Progenitor cell of endocrine pancreas (in vitro differentiated cells): ENCODE results near the gene GSX1. TPM values are rescaled to one million over a fixed set of nuclear protein-coding genes. Genes with fewer than 3 reads are reported as not detected.

ENCODE experiments used
- DNase-seq: peaks from one replicate; pipeline ENCODE4 v3.0.0; 2021; ENCODE audit warnings: low spot score; ENCODE audit not compliant: unreplicated experiment
- H3K27ac Mint-ChIP-seq: 2 replicates; pipeline ENCODE4 v1.8.0; 2021; ENCODE audit warnings: mild to moderate bottlenecking, moderate library complexity, mixed read lengths
- H3K27me3 Mint-ChIP-seq: 2 replicates; pipeline ENCODE4 v1.8.0; 2021; ENCODE audit warnings: mixed read lengths
- H3K36me3 Mint-ChIP-seq: 2 replicates; pipeline ENCODE4 v1.8.0; 2022; ENCODE audit warnings: mixed read lengths; ENCODE audit not compliant: insufficient read depth
- H3K4me1 Mint-ChIP-seq: 2 replicates; pipeline ENCODE4 v1.8.0; 2021; ENCODE audit warnings: low read depth, mixed read lengths
- H3K4me3 Mint-ChIP-seq: 2 replicates; pipeline ENCODE4 v1.8.0; 2021; ENCODE audit warnings: low read depth, mild to moderate bottlenecking, moderate library complexity, mixed read lengths
- H3K9me3 Mint-ChIP-seq: 2 replicates; pipeline ENCODE4 v1.8.0; 2021; ENCODE audit warnings: low read depth, mixed read lengths
- CTCF ChIP-seq: fragments of 200-600 bp; sonication (generic); IDR thresholded peaks from one replicate; pipeline ENCODE4 v1.5.0; 2021; ENCODE audit warnings: antibody characterized with exemption, mild to moderate bottlenecking; ENCODE audit not compliant: unreplicated experiment
- total RNA-seq: library from RNA; stranded (reverse); gene quantifications from 2 replicates; pipeline ENCODE4 v1.2.1, GENCODE V29; 2021

Gene GSX1
- total RNA-seq, 1 donor from 2014 or later: not detected

GRCh38 chr13:27834095-27834494, 41.8 kb downstream of the GSX1 start:
- DNase-seq: no peak
- no peak overlapping the region for H3K27ac Mint-ChIP-seq
- no peak for TF ChIP-seq CTCF
- H3K36me3 Mint-ChIP-seq: peaks cover 9% of the 10 kb centered on the region
- H3K4me3 Mint-ChIP-seq: no peak overlapping the region
- H3K4me1 Mint-ChIP-seq: peaks cover 11% of the 10 kb centered on the region
- H3K27me3 Mint-ChIP-seq: peaks cover 44% of the 10 kb centered on the region
- no peaks in the 10 kb centered on the region for H3K9me3 Mint-ChIP-seq

GRCh38 chr13:27835799-27836198, 43.5 kb downstream of the GSX1 start:
- DNase-seq: no peak
- no peak for TF ChIP-seq CTCF
- Mint-ChIP-seq H3K27ac (no peak overlapping the region), H3K27me3 (peaks cover 37% of the 10 kb centered on the region), H3K4me1 (peaks cover 11% of the 10 kb centered on the region), H3K4me3 (no peak overlapping the region), H3K36me3 (peaks cover 11% of the 10 kb centered on the region), H3K9me3 (no peaks in the 10 kb centered on the region)

GRCh38 chr13:27839809-27840467, 47.7 kb downstream of the GSX1 start:
- peak overlapping the region; percentile 60 for H3K27ac Mint-ChIP-seq
- no peak for DNase-seq
- H3K27me3 Mint-ChIP-seq: peaks cover 12% of the 10 kb centered on the region
- peaks cover 12% of the 10 kb centered on the region for H3K4me1 Mint-ChIP-seq
- no peak for TF ChIP-seq CTCF
- H3K9me3 Mint-ChIP-seq: peaks cover 8% of the 10 kb centered on the region
- H3K4me3 Mint-ChIP-seq: no peak overlapping the region
- H3K36me3 Mint-ChIP-seq: peaks cover 15% of the 10 kb centered on the region

GRCh38 chr13:27842571-27842970, 50.3 kb downstream of the GSX1 start:
- H3K36me3 Mint-ChIP-seq: peaks cover 24% of the 10 kb centered on the region
- H3K9me3 Mint-ChIP-seq: peaks cover 15% of the 10 kb centered on the region
- peaks cover 12% of the 10 kb centered on the region for H3K4me1 Mint-ChIP-seq
- no peak for TF ChIP-seq CTCF
- H3K27me3 Mint-ChIP-seq: peaks cover 8% of the 10 kb centered on the region
- DNase-seq: no peak
- no peak overlapping the region for H3K27ac Mint-ChIP-seq
- no peak overlapping the region for H3K4me3 Mint-ChIP-seq

Other genes starting within 250 kb of the GSX1 start
- 32.7 and 33.7 TPM in 2 replicates for gene LNX2, start 172.0 kb upstream of the GSX1 start, total RNA-seq
- gene POLR1D, start 170.6 kb upstream of the GSX1 start, total RNA-seq: 153 TPM in 2 replicates
- gene PDX1, start 127.5 kb downstream of the GSX1 start, total RNA-seq: 260 and 303 TPM in 2 replicates
- gene CDX2, start 176.8 kb downstream of the GSX1 start, total RNA-seq: 24.8 and 31.0 TPM in 2 replicates
- not detected in 2 replicates for gene URAD, start 196.2 kb downstream of the GSX1 start, total RNA-seq